WI38 (cell line): ENCODE results near the gene SLC4A5.

Experiments used
- H3K4me3 ChIP-seq: 2 replicates; pipeline ENCODE4 v1.5.1; 2011; ENCODE audit warnings: low read depth, mild to moderate bottlenecking, control low read depth, low read length
- CTCF ChIP-seq: IDR thresholded peaks from 2 replicates; pipeline ENCODE4 v1.5.1; 2012; ENCODE audit warnings: low read depth, mild to moderate bottlenecking, control low read depth, low read length

The SLC4A5 gene

GRCh38 chr2:74225698-74226459 is 117.3 kb downstream of the SLC4A5 start:
- TF ChIP-seq CTCF, result no peak
- no peak overlapping the region for H3K4me3 ChIP-seq

GRCh38 chr2:74223941-74224770 is 119.1 kb downstream of the SLC4A5 start:
- H3K4me3 ChIP-seq, result no peak overlapping the region
- no peak for TF ChIP-seq CTCF

- H3K4me3 ChIP-seq, result no peak overlapping the region
- no peak for TF ChIP-seq CTCF
Observed at GRCh38 chr2:74222300-74222650, 120.9 kb downstream of the SLC4A5 start.

GRCh38 chr2:74221604-74222299 is 121.5 kb downstream of the SLC4A5 start:
- no peak overlapping the region for H3K4me3 ChIP-seq
- no peak for TF ChIP-seq CTCF

- no peak overlapping the region for H3K4me3 ChIP-seq
- no peak for TF ChIP-seq CTCF
Observed at GRCh38 chr2:74221091-74221490, 122.1 kb downstream of the SLC4A5 start.

GRCh38 chr2:74219846-74220486 is 123.2 kb downstream of the SLC4A5 start:
- no peak overlapping the region for H3K4me3 ChIP-seq
- TF ChIP-seq CTCF, result no peak
